DMS79 treated with DMSO at 0.1 percent for 48 hours (cell line): Measurements from ENCODE around the gene MYO3B.
"Not testable (repeated sequence)": the region's sequence is repeated elsewhere in the genome, so short reads cannot be mapped to it uniquely, and the experiment has no call there.

Source experiments
- DNase-seq: peaks from one replicate; lab custom pipeline; 2025; lab: John Stamatoyannopoulos, UW

The MYO3B gene

GRCh38 chr2:170641961-170642360, 464.0 kb downstream of the MYO3B start:
- no peak for DNase-seq

- no peak for DNase-seq
Observed at GRCh38 chr2:170643346-170643745, 465.4 kb downstream of the MYO3B start.

DNA sequence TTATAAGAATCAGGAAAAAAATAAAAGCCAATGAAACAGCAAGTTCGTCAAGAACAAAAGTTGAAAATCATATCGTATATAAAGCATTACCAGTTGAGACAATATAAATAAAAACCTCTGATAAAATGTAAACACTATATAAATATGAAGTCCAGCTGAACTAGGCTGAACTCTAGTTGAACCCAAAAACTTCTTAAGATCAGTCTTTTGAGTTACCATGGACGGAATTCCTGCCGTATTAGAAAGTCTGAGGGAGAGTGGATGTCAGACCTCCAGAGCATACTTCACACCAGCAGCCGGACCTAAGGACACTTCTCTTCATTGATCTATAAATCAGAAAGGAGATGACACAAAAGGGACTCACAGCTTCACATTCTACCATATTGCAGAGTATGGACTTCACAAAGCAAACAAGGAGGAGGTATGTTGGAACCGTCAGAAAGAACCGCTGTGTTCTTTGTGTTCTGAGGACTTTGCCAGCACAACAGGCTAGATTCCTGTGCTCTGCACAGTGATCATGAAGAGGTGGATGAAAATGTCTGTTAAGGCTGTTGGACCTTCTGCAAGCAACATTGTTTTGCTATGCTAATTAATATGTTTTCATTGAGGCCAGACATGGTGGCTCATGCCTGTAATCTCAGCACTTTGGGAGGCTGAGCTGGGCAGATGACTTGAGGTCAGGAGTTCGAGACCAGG, 469.9 kb downstream of the MYO3B start:
- DNase-seq = no peak

DNA sequence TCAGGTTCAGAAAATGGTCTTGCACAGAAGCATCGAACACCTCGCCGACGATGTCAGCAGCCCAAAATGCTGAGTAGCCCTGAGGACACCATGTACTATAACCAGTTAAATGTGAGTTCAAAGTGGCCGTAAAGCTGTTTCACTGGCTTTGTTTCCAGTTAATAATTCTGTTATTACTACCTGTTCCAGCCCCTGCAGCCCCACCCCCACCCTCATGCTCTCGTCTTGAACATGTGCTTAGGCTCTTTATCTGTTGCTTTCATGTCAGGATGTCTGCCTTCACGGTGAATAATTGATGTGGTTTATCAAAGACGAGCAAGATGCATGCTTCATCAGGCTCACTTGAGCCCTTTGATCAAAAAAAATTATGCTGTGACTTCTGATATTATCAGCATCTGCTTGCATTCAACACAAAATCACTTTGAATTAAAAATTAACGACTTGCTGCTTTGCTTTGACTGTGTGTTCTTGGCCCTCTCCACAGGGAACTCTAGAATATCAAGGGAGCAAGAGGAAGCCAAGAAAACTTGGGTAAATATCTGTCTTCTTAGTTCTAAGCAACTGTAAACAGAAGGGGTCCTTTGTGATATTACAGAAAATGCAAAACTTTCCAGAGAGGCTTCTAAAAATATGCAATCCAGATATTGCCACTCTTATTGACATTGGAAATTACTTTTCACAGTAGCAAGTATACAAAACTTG, 473.8 kb downstream of the MYO3B start:
- no peak for DNase-seq

DNA sequence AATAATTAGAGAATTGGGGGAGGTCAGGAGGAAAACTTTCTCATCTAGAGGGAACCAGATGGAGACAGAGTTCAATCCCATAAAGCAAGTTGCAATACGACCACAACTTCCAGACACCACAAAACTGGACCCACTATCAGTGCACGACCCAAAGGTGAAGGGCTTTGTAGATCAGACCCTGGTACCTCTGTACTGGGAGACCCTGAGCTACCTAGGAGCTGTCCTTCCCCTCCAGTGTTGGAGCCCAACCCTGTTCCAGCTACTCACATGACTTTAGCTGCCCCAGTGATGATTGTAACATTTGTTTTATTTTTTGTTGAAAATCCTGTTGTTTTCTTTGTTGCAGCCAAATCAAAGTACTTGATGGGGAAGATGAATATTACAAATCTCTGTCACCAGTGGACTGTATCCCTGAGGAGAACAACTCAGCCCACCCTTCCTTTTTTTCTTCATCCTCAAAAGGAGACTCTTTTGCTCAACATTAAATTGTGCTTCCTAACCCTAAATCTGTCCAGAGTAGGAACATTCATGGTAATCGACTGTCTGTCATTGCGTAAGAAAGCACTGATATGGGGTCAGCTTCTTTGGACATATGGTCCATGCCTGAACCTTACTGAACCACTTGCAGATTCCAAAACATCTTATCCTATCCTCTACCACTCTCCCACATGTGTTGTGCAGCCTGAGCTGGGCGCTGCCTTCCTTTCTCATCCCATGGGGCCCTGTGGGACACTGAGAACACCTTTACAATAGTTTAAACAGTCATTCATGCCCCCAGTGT, 474.9 kb downstream of the MYO3B start:
- DNase-seq = no peak

DNA sequence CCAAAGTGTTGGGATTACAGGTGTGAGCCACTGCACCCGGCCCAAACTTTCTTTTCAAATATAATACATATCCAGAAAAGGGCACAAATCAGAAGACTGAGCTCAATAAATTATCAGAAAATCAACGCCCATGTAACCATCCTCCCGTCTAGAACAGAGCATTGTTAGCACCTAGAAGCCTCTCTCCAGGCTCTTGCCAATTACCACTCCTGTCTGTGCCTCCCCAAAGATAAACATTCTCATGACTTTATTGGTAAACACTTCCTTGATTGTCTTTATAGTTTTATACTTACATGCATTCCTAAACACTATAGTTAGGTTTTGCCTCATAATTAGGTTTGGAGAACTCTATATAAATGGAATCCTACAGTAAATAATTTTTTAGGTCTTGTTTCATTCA, 478.7 kb downstream of the MYO3B start:
- no peak for DNase-seq

DNA sequence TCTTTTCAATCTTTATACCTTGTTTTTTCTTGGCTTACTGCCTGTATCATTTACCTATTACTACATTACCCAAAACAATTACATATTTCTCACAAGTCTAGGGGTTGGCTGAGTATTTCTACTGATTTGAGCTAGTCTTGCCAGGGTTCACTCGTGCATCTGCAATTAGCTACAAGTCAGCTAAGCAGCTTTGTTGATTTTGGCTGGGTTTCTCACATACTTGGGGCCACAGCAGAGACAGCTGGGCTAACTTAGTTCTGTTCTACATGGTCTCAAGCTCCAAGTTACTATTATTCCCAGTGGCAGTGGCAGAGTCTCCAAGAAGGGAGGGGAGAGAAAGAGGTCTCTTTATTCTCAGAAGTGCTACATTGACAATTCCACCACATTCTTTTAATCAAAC, 482.5 kb downstream of the MYO3B start:
- peak; percentile 34 for DNase-seq

DNA sequence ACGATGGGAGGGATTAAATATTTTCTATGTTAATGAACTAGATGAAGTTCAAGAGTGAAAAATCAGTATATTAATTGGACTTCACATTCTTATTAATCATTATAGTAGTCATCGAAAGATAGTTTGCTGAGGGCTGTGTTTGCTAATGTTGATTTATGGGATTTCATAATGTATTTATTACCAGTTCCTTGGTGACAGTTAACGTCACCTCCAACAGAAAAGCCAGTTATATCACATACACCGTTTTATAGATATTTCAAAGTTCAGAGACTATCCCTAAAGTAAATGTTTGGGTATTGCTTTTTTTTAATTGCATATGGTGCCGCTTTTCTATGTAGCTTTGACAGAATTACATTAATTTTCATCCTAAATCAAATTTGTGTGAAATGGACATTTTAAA, 487.8 kb downstream of the MYO3B start:
- DNase-seq = no peak

- no peak for DNase-seq
Observed at GRCh38 chr2:170669909-170670308, 492.0 kb downstream of the MYO3B start.

DNA sequence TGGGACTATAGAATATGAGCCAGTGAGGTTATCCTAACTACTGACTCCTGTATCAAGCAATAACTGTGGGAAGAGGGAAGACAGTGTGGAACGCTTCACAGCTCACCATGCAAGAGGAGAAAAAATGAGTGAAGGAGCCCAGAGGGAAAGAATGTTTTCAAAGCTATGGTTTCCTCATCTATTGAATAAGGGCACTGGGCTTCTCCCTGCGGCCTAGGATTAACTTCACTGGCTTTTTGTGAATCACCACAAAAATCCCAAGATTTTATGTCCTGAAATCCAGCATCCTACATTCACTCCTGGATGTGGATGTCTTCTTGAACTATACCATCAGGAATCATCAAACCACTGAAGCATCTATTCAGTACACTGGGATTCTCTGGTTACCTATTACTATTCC, 492.7 kb downstream of the MYO3B start:
- no peak for DNase-seq

DNA sequence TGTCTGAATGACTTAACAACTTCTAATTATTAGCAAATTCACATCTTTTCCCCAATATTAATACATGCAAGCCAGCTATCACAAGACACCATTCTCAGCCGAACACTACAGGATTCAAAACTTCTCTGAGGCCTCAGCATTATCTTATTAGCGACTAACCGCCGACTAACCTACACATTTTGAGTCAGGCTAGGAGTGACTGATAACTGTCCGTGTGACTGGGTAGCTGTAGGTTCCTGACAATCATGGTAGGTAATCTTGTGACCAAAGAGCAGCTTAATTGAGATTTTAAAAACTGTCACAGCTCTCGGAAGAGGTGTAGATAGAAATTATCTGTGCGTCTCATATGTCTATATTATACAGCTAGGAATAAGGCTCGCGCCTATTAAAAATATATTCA, 493.1 kb downstream of the MYO3B start:
- DNase-seq = no peak

- not testable (repeated sequence) for DNase-seq
Observed at GRCh38 chr2:170674282-170674681, 496.3 kb downstream of the MYO3B start.

DNA sequence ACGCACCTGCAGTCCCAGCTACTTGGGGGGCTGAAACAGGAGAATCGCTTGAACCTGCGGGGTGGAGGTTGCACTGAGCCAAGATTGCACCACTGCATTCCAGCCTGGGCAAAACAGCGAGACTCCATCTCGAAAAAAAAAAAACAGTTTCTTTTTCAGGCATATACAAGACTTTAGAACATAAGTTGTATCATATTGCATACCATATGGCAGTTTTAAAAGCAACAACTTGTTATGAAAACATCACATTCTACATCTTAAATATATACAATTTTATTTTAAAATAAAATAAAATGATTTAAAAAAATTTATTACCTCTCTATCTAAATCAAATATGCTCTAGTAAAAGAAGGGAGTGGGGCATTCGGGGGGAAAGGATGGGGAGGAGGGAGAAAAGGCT, 497.8 kb downstream of the MYO3B start:
- DNase-seq = no peak

DNA sequence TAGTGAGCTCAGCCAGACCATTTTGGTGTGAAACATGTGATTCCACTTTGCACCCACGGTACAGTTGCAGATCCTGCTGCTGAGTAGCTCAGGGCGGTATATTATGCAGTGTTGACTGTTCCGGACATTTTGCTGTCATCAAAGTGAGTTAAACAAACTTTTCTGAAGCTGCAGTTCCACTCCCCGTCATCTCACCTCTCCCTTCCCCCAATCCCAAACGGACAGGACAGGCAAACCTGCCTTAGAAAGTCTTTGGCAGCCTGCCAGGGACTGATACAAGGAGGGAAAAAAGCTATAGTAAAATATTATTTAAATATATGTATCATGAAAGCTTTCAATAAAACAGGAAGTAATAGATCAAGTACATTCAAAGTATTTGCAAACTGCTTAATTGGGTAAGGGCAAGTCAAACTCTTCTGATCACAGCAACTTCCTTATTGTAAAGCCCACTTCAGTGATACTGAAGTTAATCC, 501.7 kb downstream of the MYO3B start:
- no peak for DNase-seq

- DNase-seq = no peak
Observed at GRCh38 chr2:170680172-170680941, 502.4 kb downstream of the MYO3B start.

- DNase-seq = no peak
Observed at GRCh38 chr2:170681311-170681710, 503.4 kb downstream of the MYO3B start.

GRCh38 chr2:170685591-170685990, 507.6 kb downstream of the MYO3B start:
- no peak for DNase-seq

GRCh38 chr2:170689481-170689880, 511.5 kb downstream of the MYO3B start:
- no peak for DNase-seq

DNA sequence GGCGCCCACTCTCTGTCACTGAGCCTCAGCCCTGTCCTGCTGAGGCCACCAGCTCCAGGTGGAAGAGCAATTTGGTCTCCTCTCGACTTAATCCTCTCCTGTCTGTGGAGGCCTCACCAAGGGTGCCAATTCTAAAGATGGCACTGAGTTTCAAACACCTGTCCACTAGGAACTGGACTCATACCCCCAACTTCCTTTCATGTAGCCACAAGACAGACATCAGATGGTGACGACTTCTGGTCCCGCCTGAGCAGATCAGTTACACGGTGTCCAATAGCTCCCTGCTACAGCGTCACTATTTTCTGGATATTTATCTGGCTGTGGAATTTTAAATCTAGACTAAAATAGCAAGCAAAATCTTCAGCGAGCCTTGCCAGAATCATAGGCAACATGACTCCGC, 512.7 kb downstream of the MYO3B start:
- DNase-seq = no peak

DNA sequence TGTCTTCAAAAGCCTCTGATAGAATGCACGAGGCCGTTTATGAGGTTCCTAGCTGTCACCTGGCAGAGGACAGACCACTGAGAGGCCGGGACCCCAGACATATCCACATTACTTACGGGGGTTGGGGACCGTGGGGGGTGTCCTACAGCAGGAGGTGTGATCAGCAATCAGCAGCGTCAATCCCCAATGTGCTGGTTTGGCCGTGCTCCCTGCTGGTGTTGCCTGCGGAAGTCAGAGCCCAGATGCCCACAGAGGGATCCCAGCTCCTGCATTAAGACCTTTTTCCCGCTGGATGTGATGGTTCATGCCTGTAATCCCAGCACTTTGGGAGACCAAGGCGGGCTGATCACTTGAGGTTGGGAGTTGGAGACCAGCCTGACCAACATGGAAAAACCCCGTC, 516.4 kb downstream of the MYO3B start:
- DNase-seq = no peak

- DNase-seq = peak; percentile 30
Observed at GRCh38 chr2:170695521-170696410, 517.8 kb downstream of the MYO3B start.
